ENCODE data around the gene GPHN.

Gene GPHN

GRCh38 chr14:66485029-66485428, 22.9 kb upstream of the GPHN start:
- H3K9me3 Mint-ChIP-seq = no peaks in the 10 kb centered on the region
- H3K36me3 Mint-ChIP-seq (ENCODE audit: low read depth) = no peaks in the 10 kb centered on the region
- H3K4me1 Mint-ChIP-seq = peaks cover 11% of the 10 kb centered on the region

DNA sequence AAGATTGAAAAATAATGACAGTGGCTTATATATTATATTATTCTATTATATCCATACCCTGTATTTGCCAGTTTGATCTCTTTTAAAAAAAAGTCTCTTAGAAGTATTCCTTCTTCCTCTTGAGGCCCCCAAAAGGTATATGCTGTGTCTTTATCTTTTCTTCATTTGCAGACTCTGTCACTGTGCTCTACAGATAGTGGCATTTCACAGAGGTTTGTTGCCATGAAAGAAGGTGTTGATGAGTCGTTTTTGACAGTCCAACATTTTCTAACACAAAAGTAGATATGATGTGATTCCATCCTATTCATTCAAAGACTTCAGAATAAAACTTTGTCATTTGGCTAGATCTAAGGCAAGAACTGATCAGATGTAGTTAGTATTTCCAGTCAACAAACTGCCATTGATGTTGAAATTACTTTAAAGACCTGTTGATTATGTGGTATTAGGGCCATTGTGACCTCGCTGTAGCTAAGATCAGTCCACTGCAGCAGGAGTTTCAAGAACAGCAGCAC, 22.0 kb upstream of the GPHN start, which contains the start of gene CCDC196:
Gene CCDC196 (plus strand): TSS at position 462 of the 512 bp plus-strand sequence. CDS start 132 bp downstream, outside the sequence.
- TF ChIP-seq, protein P1, sequence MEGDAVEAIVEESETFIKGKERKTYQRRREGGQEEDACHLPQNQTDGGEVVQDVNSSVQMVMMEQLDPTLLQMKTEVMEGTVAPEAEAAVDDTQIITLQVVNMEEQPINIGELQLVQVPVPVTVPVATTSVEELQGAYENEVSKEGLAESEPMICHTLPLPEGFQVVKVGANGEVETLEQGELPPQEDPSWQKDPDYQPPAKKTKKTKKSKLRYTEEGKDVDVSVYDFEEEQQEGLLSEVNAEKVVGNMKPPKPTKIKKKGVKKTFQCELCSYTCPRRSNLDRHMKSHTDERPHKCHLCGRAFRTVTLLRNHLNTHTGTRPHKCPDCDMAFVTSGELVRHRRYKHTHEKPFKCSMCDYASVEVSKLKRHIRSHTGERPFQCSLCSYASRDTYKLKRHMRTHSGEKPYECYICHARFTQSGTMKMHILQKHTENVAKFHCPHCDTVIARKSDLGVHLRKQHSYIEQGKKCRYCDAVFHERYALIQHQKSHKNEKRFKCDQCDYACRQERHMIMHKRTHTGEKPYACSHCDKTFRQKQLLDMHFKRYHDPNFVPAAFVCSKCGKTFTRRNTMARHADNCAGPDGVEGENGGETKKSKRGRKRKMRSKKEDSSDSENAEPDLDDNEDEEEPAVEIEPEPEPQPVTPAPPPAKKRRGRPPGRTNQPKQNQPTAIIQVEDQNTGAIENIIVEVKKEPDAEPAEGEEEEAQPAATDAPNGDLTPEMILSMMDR (IDR thresholded peaks at IDR 0.05; ENCODE audit: unreplicated experiment in 3 of 3) = no peak
- Mint-ChIP-seq H3K27ac (peak within 1 kb of the TSS in 2 of 3 experiments; percentile 58 to 77), H3K4me1 (peaks cover 11% of the 10 kb centered on the region), H3K27me3 (ENCODE audit: low read depth) (no peaks in the 10 kb centered on the region), H3K9me3 (no peaks in the 10 kb centered on the region), H3K36me3 (ENCODE audit: low read depth) (no peaks in the 10 kb centered on the region), H3K4me3 (no peak within 1 kb of the TSS)

More at GRCh38 chr14:66485029-66485428, 22.9 kb upstream of the GPHN start:
- no peak overlapping the region for H3K4me3 Mint-ChIP-seq
- no peak overlapping the region for H3K27ac Mint-ChIP-seq
- TF ChIP-seq, protein P1 (IDR thresholded peaks at IDR 0.05; ENCODE audit: unreplicated experiment in 3 of 3) = no peak
- H3K27me3 Mint-ChIP-seq (ENCODE audit: low read depth) = no peaks in the 10 kb centered on the region

DNA sequence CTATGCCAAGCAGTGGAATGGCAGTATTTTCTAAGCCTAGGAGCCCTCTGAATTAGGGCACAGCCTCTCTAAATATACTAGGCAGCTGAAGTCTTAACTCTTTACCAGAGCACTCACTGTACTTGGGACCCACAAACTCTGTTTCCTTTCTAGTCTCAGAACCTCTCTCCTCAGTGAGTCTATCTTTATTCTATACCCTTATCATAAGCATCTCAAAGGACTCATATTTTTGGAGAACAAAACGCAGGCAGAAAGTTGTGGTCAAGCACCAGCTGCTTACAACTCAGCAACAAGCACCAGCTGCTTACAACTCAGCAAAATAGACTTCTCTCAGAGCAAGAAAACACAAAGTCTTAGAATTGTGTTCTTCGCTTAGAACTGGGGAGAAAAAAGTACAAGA, 20.8 kb upstream of the GPHN start:
- no peaks in the 10 kb centered on the region for H3K27me3 Mint-ChIP-seq (ENCODE audit: low read depth)
- peak overlapping the region in 2 of 3 experiments; percentile 58 to 77 for H3K27ac Mint-ChIP-seq
- TF ChIP-seq, protein P1 (IDR thresholded peaks at IDR 0.05; ENCODE audit: unreplicated experiment in 3 of 3) = no peak
- no peaks in the 10 kb centered on the region for H3K9me3 Mint-ChIP-seq
- no peaks in the 10 kb centered on the region for H3K36me3 Mint-ChIP-seq (ENCODE audit: low read depth)
- no peak overlapping the region for H3K4me3 Mint-ChIP-seq
- H3K4me1 Mint-ChIP-seq = peaks cover 11% of the 10 kb centered on the region

DNA sequence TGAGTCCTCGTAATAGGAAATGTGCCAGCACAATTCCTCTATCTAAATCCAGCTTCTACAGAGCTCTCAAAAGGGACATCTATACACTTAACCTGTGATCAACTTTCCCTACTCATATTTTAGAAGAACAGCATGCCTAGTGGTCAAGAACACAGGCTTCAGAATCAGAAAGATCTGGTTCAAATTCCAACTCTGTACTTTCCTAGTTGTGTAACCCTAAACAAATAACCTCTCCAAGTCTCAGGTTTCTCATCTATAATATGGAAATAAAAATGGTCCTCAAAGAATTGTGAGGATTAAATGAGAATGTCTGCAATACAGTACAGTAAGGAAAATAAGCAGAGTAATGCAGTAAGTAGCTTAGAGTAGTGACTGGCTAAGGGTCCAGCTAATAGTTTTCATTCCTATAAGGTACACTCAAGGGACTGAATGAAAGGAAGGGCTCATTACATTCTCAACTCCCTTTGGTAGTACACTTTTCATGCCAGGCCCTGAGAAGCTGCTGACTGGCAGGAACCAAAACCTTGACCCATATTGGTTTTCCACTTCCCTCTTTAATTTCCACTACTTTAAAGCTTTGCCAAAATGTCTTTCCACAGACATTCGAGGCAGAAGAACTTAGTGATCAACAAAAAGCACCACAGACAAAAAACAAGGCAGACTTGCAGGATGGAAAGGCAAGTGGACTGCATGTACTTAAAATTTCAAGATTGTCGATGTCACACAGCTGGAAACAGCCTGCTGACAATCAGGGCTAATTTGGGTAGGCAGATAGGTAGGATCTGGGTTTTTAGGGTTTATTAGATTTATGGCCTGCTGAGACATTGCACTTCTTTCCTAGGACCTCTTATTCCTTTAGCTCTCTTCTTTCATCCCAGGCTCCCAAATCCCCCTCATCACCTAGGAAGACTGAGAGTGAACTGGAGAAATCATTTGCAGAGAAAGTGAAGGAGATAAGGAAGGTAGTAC, 17.5 kb upstream of the GPHN start:
- H3K27ac Mint-ChIP-seq = no peak overlapping the region
- H3K4me3 Mint-ChIP-seq = no peak overlapping the region
- H3K4me1 Mint-ChIP-seq = peaks cover 16% of the 10 kb centered on the region
- no peaks in the 10 kb centered on the region for H3K9me3 Mint-ChIP-seq
- TF ChIP-seq, protein P1 (IDR thresholded peaks at IDR 0.05; ENCODE audit: unreplicated experiment in 3 of 3) = no peak
- no peaks in the 10 kb centered on the region for H3K27me3 Mint-ChIP-seq (ENCODE audit: low read depth)
- H3K36me3 Mint-ChIP-seq (ENCODE audit: low read depth) = no peaks in the 10 kb centered on the region

DNA sequence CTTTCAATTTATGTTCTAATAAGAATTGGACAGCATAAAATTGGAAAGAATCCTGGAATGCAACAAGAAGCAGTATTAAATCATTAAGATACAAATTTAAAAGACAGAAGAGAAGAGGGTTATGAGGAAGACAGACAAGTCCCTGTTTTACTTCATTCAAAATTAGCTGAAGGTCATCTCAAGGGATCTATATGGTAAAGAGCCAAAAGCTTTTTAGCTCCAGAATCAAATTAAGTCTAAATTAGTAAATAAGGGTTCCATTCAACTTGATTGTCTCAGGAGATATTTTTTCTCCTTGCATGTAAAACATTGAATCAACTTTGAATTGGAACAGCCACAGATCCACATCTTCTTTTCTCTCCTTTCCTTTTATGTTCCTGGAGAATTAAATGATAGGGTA, 14.2 kb upstream of the GPHN start:
- no peak overlapping the region for H3K27ac Mint-ChIP-seq
- H3K27me3 Mint-ChIP-seq (ENCODE audit: low read depth) = no peaks in the 10 kb centered on the region
- no peak overlapping the region for H3K4me3 Mint-ChIP-seq
- TF ChIP-seq, protein P1 (IDR thresholded peaks at IDR 0.05; ENCODE audit: unreplicated experiment in 3 of 3) = no peak
- H3K4me1 Mint-ChIP-seq = peaks cover 25% of the 10 kb centered on the region
- no peaks in the 10 kb centered on the region for H3K36me3 Mint-ChIP-seq (ENCODE audit: low read depth)
- H3K9me3 Mint-ChIP-seq = no peaks in the 10 kb centered on the region

All from nephron (organoid).